RWPE2 (cell line): ENCODE data around the gene GAN.
"Not testable (repeated sequence)": the region's sequence is repeated elsewhere in the genome, so short reads cannot be mapped to it uniquely, and the experiment has no call there.

ENCODE experiments used
- ATAC-seq: fragments of 200-7000 bp; cut with Tn5 transposase; 3 replicates; pipeline ENCODE4 v1.9.1; 2021; ENCODE audit warnings: low read depth
- DNase-seq: peaks from one replicate; pipeline ENCODE4 v3.0.0-alpha.2; 2020; ENCODE audit warnings: low spot score
- H3K27ac ChIP-seq: fragments of 450-650 bp; 2 replicates; pipeline ENCODE4 v1.5.1; 2017; ENCODE audit warnings: mild to moderate bottlenecking; ENCODE audit not compliant: poor library complexity, severe bottlenecking
- H3K27me3 ChIP-seq: fragments of 250-450 bp; sonication (Bioruptor Pico); 2 replicates; pipeline ENCODE4 v1.5.1; 2021; ENCODE audit warnings: mild to moderate bottlenecking, moderate library complexity; ENCODE audit not compliant: insufficient read depth, poor library complexity, severe bottlenecking
- H3K36me3 ChIP-seq: fragments of 250-450 bp; sonication (Bioruptor Pico); 2 replicates; pipeline ENCODE4 v1.5.1; 2020; ENCODE audit warnings: low read depth, mild to moderate bottlenecking, moderate library complexity
- H3K4me1 ChIP-seq: fragments of 250-450 bp; sonication (Bioruptor Pico); 2 replicates; pipeline ENCODE4 v1.5.1; 2021; ENCODE audit warnings: mild to moderate bottlenecking, moderate library complexity; ENCODE audit not compliant: insufficient read depth, poor library complexity, severe bottlenecking
- H3K4me3 ChIP-seq: fragments of 250-450 bp; sonication (Bioruptor Pico); 2 replicates; pipeline ENCODE4 v1.5.1; 2021; ENCODE audit warnings: mild to moderate bottlenecking, moderate library complexity; ENCODE audit not compliant: severe bottlenecking
- H3K9me3 ChIP-seq: fragments of 250-450 bp; sonication (Bioruptor Pico); 2 replicates; pipeline ENCODE4 v1.5.1; 2021; ENCODE audit warnings: mild to moderate bottlenecking, moderate library complexity; ENCODE audit not compliant: severe bottlenecking
- CTCF ChIP-seq: fragments of 450-650 bp; IDR thresholded peaks from one replicate; pipeline ENCODE4 v1.5.1; 2017; ENCODE audit warnings: mild to moderate bottlenecking, moderate library complexity; ENCODE audit not compliant: poor library complexity, severe bottlenecking

GAN gene

GRCh38 chr16:81329947-81330346 lies 15.2 kb downstream of the GAN start:
- DNase-seq = no peak
- TF ChIP-seq CTCF = no peak

GRCh38 chr16:81333356-81333755 lies 18.6 kb downstream of the GAN start:
- H3K9me3 ChIP-seq = no peaks in the 10 kb centered on the region
- no peak overlapping the region for H3K4me3 ChIP-seq
- no peak overlapping the region for H3K27ac ChIP-seq
- H3K27me3 ChIP-seq = no peaks in the 10 kb centered on the region
- 0 out of 2 replicates have a peak, but pooled peaks cover 3% of the 10 kb centered on the region for H3K36me3 ChIP-seq
- DNase-seq (no peak), ATAC-seq (no peak)
- H3K4me1 ChIP-seq = peaks cover 4% of the 10 kb centered on the region
- no peak for TF ChIP-seq CTCF

More at GRCh38 chr16:81329947-81330346, 15.2 kb downstream of the GAN start:
- Histone ChIP-seq H3K27ac (no peak overlapping the region), H3K36me3 (no peaks in the 10 kb centered on the region), H3K4me1 (peaks cover 20% of the 10 kb centered on the region), H3K9me3 (no peaks in the 10 kb centered on the region), H3K4me3 (no peak overlapping the region), H3K27me3 (no peaks in the 10 kb centered on the region)
- ATAC-seq = no peak

GRCh38 chr16:81335669-81336068 lies 20.9 kb downstream of the GAN start:
- TF ChIP-seq CTCF = no peak
- DNase-seq = no peak
- H3K4me1 ChIP-seq = no peaks in the 10 kb centered on the region
- H3K4me3 ChIP-seq = no peak overlapping the region
- H3K36me3 ChIP-seq = 0 out of 2 replicates have a peak, but pooled peaks cover 3% of the 10 kb centered on the region
- H3K27ac ChIP-seq = no peak overlapping the region
- no peak for ATAC-seq
- H3K9me3 ChIP-seq = no peaks in the 10 kb centered on the region
- no peaks in the 10 kb centered on the region for H3K27me3 ChIP-seq

- Histone ChIP-seq H3K4me3 (no peak overlapping the region), H3K9me3 (no peaks in the 10 kb centered on the region), H3K27me3 (no peaks in the 10 kb centered on the region), H3K36me3 (0 out of 2 replicates have a peak, but pooled peaks cover 3% of the 10 kb centered on the region), H3K27ac (no peak overlapping the region), H3K4me1 (no peaks in the 10 kb centered on the region)
- no peak for TF ChIP-seq CTCF
- no peak for DNase-seq
- ATAC-seq = no peak
Observed at GRCh38 chr16:81337097-81337496, 22.3 kb downstream of the GAN start.

GRCh38 chr16:81345172-81345571 lies 30.4 kb downstream of the GAN start:
- H3K36me3 ChIP-seq, H3K4me3 ChIP-seq, ATAC-seq, H3K27ac ChIP-seq, H3K4me1 ChIP-seq, H3K27me3 ChIP-seq, DNase-seq: not testable (repeated sequence)
- peaks cover 13% of the 10 kb centered on the region for H3K9me3 ChIP-seq
